Anterior cingulate cortex (tissue), 58 donors: ENCODE measurements around the gene ARHGAP26.
"Not testable (repeated sequence)": the region's sequence is repeated elsewhere in the genome, so short reads cannot be mapped to it uniquely, and the experiment has no call there.

ENCODE experiments used
- DNase-seq, 58 donors: peaks; one replicate each; lab custom pipeline; 2025; lab: John Stamatoyannopoulos, UW

ARHGAP26 gene

GRCh38 chr5:143200781-143201398 is 430.7 kb downstream of the ARHGAP26 start:
- no peak for DNase-seq

- no peak for DNase-seq
These were observed 431.4 kb downstream of the ARHGAP26 start for GRCh38 chr5:143201589-143201988.

GRCh38 chr5:143203301-143203956 is 433.3 kb downstream of the ARHGAP26 start:
- DNase-seq = not testable (repeated sequence)

- DNase-seq = no peak
These were observed 434.5 kb downstream of the ARHGAP26 start for GRCh38 chr5:143204474-143205246.

- no peak for DNase-seq
These were observed 435.2 kb downstream of the ARHGAP26 start for GRCh38 chr5:143205386-143205785.

- no peak for DNase-seq
These were observed 435.7 kb downstream of the ARHGAP26 start for GRCh38 chr5:143205883-143206195.

- no peak for DNase-seq
These were observed 436.2 kb downstream of the ARHGAP26 start for GRCh38 chr5:143206196-143207053.

- DNase-seq = no peak
These were observed 436.9 kb downstream of the ARHGAP26 start for GRCh38 chr5:143207058-143207457.

- DNase-seq = no peak
These were observed 437.6 kb downstream of the ARHGAP26 start for GRCh38 chr5:143207563-143208364.

GRCh38 chr5:143208365-143208641 is 438.1 kb downstream of the ARHGAP26 start:
- DNase-seq = no peak

GRCh38 chr5:143208781-143209510 is 438.8 kb downstream of the ARHGAP26 start:
- DNase-seq = no peak

GRCh38 chr5:143209881-143210395 is 439.8 kb downstream of the ARHGAP26 start:
- DNase-seq = no peak

- DNase-seq = no peak
These were observed 440.4 kb downstream of the ARHGAP26 start for GRCh38 chr5:143210576-143210975.

GRCh38 chr5:143212261-143212660 is 442.1 kb downstream of the ARHGAP26 start:
- DNase-seq = no peak

- DNase-seq = peak in 3 of 58 donors; percentile 21 to 57 (median 26)
These were observed 443.2 kb downstream of the ARHGAP26 start for GRCh38 chr5:143213231-143213850.

- DNase-seq = peak in 1 of 58 donors; percentile 26
These were observed 443.7 kb downstream of the ARHGAP26 start for GRCh38 chr5:143213851-143214363.

GRCh38 chr5:143214458-143214857 is 444.3 kb downstream of the ARHGAP26 start:
- no peak for DNase-seq

- DNase-seq = no peak
These were observed 444.7 kb downstream of the ARHGAP26 start for GRCh38 chr5:143214890-143215289.

GRCh38 chr5:143215690-143216089 is 445.5 kb downstream of the ARHGAP26 start:
- no peak for DNase-seq
